ENCODE measurements around the gene ACKR2.

Gene ACKR2

GRCh38 chr3:42892807-42893206, 83.6 kb downstream of the ACKR2 start:
- H3K27ac ChIP-seq = no peak overlapping the region
- no peak for TF ChIP-seq CTCF (IDR thresholded peaks at IDR 0.05)

- no peak overlapping the region for H3K27ac ChIP-seq
- TF ChIP-seq CTCF (IDR thresholded peaks at IDR 0.05) (no peak), ZFX (IDR thresholded peaks at IDR 0.05; ENCODE audit: borderline replicate concordance) (no peak)
Observed at GRCh38 chr3:42894698-42895579, 85.7 kb downstream of the ACKR2 start.

- TF ChIP-seq ZFX (IDR thresholded peaks at IDR 0.05; ENCODE audit: borderline replicate concordance) (no peak), CTCF (IDR thresholded peaks at IDR 0.05) (no peak)
- no peak overlapping the region for H3K27ac ChIP-seq
Observed at GRCh38 chr3:42895580-42895868, 86.3 kb downstream of the ACKR2 start.

GRCh38 chr3:42898896-42899675, 89.8 kb downstream of the ACKR2 start:
- no peak overlapping the region for H3K27ac ChIP-seq
- TF ChIP-seq ZFX (IDR thresholded peaks at IDR 0.05; ENCODE audit: borderline replicate concordance) = no peak
- 0 out of 2 replicates have a peak, but pooled peaks have one; percentile 6 for TF ChIP-seq CTCF (IDR thresholded peaks at IDR 0.05)

- no peak overlapping the region for H3K27ac ChIP-seq
- TF ChIP-seq CTCF (IDR thresholded peaks at IDR 0.05) (no peak), ZFX (IDR thresholded peaks at IDR 0.05; ENCODE audit: borderline replicate concordance) (no peak)
Observed at GRCh38 chr3:42900226-42901072, 91.2 kb downstream of the ACKR2 start.

- no peak overlapping the region for H3K27ac ChIP-seq
- TF ChIP-seq CTCF (IDR thresholded peaks at IDR 0.05) = no peak
- TF ChIP-seq ZFX (IDR thresholded peaks at IDR 0.05; ENCODE audit: borderline replicate concordance) = no peak
Observed at GRCh38 chr3:42901073-42901415, 91.8 kb downstream of the ACKR2 start.
